Measurements from ENCODE around the gene CGB1. TPM values are rescaled to one million over a fixed set of nuclear protein-coding genes. Genes with fewer than 3 reads are reported as not detected.
A peak's percentile ranks its signal among the peaks of the same experiment; 100 is the strongest.

CGB1 gene
- total and polyA plus RNA-seq, 8 donors, result not detected

DNA sequence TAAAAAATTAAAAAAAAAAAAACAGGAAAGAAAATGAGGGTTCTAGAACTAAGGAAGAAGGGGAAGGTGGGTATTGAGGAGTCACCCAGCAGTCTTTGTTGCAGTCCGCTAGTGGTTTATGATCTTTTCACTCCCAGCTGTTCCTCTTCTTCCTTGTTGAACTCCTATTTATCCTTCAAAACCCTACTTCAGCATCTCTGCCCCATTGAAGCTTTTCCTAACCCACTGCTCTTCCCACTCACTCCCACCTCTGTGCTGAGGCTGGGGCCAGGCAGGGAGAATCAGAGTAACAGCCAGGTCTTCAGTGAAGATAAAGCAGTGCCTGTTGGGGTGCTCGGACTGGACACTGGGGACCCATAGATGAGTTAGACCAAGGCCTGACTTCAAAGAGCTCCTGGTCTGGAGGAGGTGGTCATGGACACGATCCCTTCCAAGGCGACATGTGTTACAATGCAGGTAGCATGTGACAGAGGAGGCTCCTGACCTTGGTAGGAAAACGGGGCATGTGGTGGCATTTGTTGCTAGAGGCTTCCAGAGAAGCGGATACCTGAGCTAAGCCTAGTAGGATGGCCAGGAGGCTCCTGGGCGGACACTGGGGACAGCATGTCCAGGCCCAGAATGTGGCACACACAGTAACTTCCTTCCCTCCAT is 31.6 kb downstream of the CGB1 start:
- Histone ChIP-seq H3K27me3 (no peaks in the 10 kb centered on the region), H3K4me1 (no peaks in the 10 kb centered on the region), H3K27ac (no peak overlapping the region), H3K4me3 (no peak overlapping the region), H3K36me3 (peaks cover 0 to 12% (median 9%) of the 10 kb centered on the region in 3 donors), H3K9me3 (no peaks in the 10 kb centered on the region)
- intact Hi-C loops (cut with DNase I), result no loop called here
- FAIRE-seq, result no peak
- no peak for DNase-seq
- TF ChIP-seq, protein P1, sequence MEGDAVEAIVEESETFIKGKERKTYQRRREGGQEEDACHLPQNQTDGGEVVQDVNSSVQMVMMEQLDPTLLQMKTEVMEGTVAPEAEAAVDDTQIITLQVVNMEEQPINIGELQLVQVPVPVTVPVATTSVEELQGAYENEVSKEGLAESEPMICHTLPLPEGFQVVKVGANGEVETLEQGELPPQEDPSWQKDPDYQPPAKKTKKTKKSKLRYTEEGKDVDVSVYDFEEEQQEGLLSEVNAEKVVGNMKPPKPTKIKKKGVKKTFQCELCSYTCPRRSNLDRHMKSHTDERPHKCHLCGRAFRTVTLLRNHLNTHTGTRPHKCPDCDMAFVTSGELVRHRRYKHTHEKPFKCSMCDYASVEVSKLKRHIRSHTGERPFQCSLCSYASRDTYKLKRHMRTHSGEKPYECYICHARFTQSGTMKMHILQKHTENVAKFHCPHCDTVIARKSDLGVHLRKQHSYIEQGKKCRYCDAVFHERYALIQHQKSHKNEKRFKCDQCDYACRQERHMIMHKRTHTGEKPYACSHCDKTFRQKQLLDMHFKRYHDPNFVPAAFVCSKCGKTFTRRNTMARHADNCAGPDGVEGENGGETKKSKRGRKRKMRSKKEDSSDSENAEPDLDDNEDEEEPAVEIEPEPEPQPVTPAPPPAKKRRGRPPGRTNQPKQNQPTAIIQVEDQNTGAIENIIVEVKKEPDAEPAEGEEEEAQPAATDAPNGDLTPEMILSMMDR (IDR thresholded peaks at IDR 0.05), result no peak
- ATAC-seq, result no peak
- WGBS, 2 donors, result 87 to 89% methylated on average over 7 of the region's 7 CpGs

DNA sequence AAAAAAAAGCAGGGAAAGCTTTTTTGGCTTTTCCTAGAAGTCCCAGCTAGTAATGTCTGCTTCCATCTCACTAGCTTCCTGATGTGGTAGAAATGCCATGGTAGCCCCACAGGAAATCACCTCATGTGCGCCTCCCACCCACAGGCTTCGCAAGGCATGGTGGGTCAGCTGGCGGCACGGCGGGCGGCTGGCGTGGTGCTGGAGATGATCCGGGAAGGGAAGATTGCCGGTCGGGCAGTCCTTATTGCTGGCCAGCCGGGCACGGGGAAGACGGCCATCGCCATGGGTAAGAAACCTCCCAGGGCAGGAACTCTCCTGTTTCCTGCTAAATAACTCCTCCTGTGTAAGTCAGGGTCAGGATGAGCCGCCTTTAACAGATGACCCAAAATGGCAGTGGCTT is 32.6 kb downstream of the CGB1 start:
- no peak for ATAC-seq
- Histone ChIP-seq H3K27me3 (no peaks in the 10 kb centered on the region), H3K4me1 (no peaks in the 10 kb centered on the region), H3K27ac (no peak overlapping the region), H3K9me3 (no peaks in the 10 kb centered on the region), H3K36me3 (peaks cover 0 to 12% (median 0%) of the 10 kb centered on the region in 3 donors), H3K4me3 (no peak overlapping the region)
- 97% methylated on average over 15 of the region's 15 CpGs for WGBS, 2 donors
- intact Hi-C loops (cut with DNase I), result no loop called here
- FAIRE-seq, result no peak
- no peak for DNase-seq
- TF ChIP-seq, protein P1 (IDR thresholded peaks at IDR 0.05), result no peak

DNA sequence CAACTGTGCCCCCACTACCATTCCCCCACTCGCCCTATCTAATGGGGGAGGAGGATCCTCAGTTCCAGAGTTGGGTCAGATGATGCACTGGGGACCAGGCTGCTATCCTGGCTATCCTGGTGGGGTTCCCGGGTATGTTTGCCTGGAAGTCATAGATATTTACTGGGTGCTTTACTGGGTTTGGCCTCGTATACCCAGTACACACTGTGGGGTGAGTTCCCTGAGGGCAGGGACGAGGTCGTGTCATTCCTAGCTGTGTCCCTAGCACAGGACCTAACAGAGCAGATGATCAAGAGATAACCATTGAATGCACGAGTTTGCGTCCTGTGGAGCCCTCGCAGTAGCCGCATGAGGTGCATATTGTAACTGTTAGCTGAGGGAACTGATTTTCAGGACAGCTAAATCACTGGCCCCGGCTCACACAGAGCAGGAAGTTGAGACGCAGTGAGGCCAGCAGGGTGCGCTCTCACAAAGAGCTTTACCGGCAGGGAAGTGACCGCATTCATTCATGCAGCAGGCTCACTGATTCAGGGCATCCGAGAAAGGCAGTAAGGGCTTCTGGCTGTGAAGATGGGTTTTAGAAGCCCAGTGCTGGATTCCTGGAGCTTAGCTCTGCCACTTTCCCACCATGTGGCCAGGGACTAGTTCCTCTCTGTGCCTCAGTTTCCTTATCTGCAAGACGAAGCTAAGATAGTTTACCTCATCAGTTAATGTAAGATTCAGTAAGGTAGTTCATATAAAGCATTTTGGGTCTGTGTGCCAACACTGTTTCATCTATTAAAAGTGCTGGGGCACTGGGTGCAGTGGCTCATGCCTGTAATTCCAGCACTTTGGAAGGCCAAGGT is 37.0 kb downstream of the CGB1 start:
- ATAC-seq, result peak; percentile 53 to 83 (median 78)
- peaks cover 0 to 7% (median 0%) of the 10 kb centered on the region in 3 donors for H3K36me3 ChIP-seq
- no peak overlapping the region for H3K27ac ChIP-seq
- no peaks in the 10 kb centered on the region for H3K27me3 ChIP-seq
- H3K4me3 ChIP-seq, result no peak overlapping the region
- peak in 3 of 6 donors; percentile 58 to 76 (median 62) for DNase-seq
- 55 to 58% methylated on average over 16 of the region's 16 CpGs for WGBS, 2 donors
- TF ChIP-seq, protein P1 (IDR thresholded peaks at IDR 0.05), result peak; percentile 17 to 34 (median 30)
- intact Hi-C loops (cut with DNase I), result no loop called here
- no peak for FAIRE-seq
- no peaks in the 10 kb centered on the region for H3K9me3 ChIP-seq
- peaks cover 0 to 2% (median under 1%) of the 10 kb centered on the region in 3 donors for H3K4me1 ChIP-seq

DNA sequence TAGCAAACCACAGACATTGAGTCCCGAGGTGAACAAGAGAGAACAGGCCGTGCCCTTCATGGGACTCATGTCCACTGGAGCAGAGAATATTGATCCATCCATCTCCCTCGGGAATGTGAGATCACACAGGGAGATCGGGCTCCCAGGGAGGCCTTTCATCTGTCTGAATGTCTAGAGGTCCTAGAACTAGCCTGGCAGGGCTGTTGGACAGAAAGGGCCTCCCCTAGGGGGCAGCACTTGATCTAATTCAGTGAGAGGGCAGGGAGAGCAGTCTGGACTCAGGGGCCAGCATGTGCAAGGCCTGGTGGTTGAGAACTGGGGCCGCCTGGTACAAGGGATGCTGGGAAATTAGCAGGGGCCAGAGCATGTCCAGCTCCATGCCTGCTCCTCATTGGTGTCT is 38.7 kb downstream of the CGB1 start:
- ATAC-seq (no peak), DNase-seq (peak in 2 of 6 donors; percentile 42 to 70), FAIRE-seq (no peak)
- TF ChIP-seq, protein P1 (IDR thresholded peaks at IDR 0.05), result peak in 1 of 4 donors; percentile 23
- 43 to 54% methylated on average over 5 of the region's 5 CpGs for WGBS, 2 donors
- Histone ChIP-seq H3K4me1 (peaks cover 5 to 8% (median 6%) of the 10 kb centered on the region in 3 donors), H3K36me3 (no peaks in the 10 kb centered on the region), H3K9me3 (no peaks in the 10 kb centered on the region), H3K27me3 (no peaks in the 10 kb centered on the region), H3K27ac (no peak overlapping the region), H3K4me3 (no peak overlapping the region)
- intact Hi-C loops (cut with DNase I), result no loop called here
